ENCODE results near the gene POLR1G.

POLR1G gene

GRCh38 chr19:45406226-45407090 lies at the start of gene POLR1G:
Gene POLR1G, plus strand, starts transcription at chr19:45406644. Its CDS starts 53 bp downstream, at chr19:45406697.
- DNase-seq (ENCODE audit: low spot score): peak; percentile 90

- DNase-seq (ENCODE audit: low spot score): no peak
Measured at GRCh38 chr19:45356760-45357444, 49.5 kb upstream of the POLR1G start.

- no peak for DNase-seq (ENCODE audit: low spot score)
Measured at GRCh38 chr19:45357445-45357783, 49.0 kb upstream of the POLR1G start.

GRCh38 chr19:45358213-45358792 lies 48.1 kb upstream of the POLR1G start:
- DNase-seq (ENCODE audit: low spot score): no peak

- DNase-seq (ENCODE audit: low spot score): no peak
Measured at GRCh38 chr19:45361608-45362007, 44.8 kb upstream of the POLR1G start.

- DNase-seq (ENCODE audit: low spot score): no peak
Measured at GRCh38 chr19:45362291-45362690, 44.2 kb upstream of the POLR1G start.

- DNase-seq (ENCODE audit: low spot score): no peak
Measured at GRCh38 chr19:45363861-45364459, 42.5 kb upstream of the POLR1G start.

- DNase-seq (ENCODE audit: low spot score): no peak
Measured at GRCh38 chr19:45364696-45365095, 41.7 kb upstream of the POLR1G start.

GRCh38 chr19:45368127-45368526 lies 38.3 kb upstream of the POLR1G start:
- no peak for DNase-seq (ENCODE audit: low spot score)

GRCh38 chr19:45368737-45369340 lies 37.6 kb upstream of the POLR1G start:
- DNase-seq (ENCODE audit: low spot score): peak; percentile 34

GRCh38 chr19:45370410-45371204 lies 35.8 kb upstream of the POLR1G start, which contains the start of gene ERCC2:
Gene ERCC2, minus strand, starts transcription at chr19:45370573. Its CDS starts 33 bp downstream, at chr19:45370540.
- peak; percentile 97 for DNase-seq (ENCODE audit: low spot score)

- DNase-seq (ENCODE audit: low spot score): peak; percentile 21
Measured at GRCh38 chr19:45376045-45376724, 30.3 kb upstream of the POLR1G start.

- no peak for DNase-seq (ENCODE audit: low spot score)
Measured at GRCh38 chr19:45380107-45380506, 26.3 kb upstream of the POLR1G start.

- no peak for DNase-seq (ENCODE audit: low spot score)
Measured at GRCh38 chr19:45382426-45382825, 24.0 kb upstream of the POLR1G start.

- no peak for DNase-seq (ENCODE audit: low spot score)
Measured at GRCh38 chr19:45385392-45386221, 20.8 kb upstream of the POLR1G start.

- DNase-seq (ENCODE audit: low spot score): peak; percentile 72
Measured at GRCh38 chr19:45391346-45391745, 15.1 kb upstream of the POLR1G start.

GRCh38 chr19:45391871-45392665 lies 14.4 kb upstream of the POLR1G start:
- no peak for DNase-seq (ENCODE audit: low spot score)

GRCh38 chr19:45395821-45396617 lies 10.4 kb upstream of the POLR1G start:
- no peak for DNase-seq (ENCODE audit: low spot score)

Data from RKO (cell line).